H9 (cell line): ENCODE data around the gene HECTD3. TPM values are rescaled to one million over a fixed set of nuclear protein-coding genes. Genes with fewer than 3 reads are reported as not detected.

Source experiments
- DNase-seq: peaks from one replicate; pipeline ENCODE4 v3.0.0-alpha.2; 2017
- H2AFZ ChIP-seq: one replicate; pipeline ENCODE4 v1.6.1; 2013; ENCODE audit warnings: mild to moderate bottlenecking, low read length, control low read depth, moderate library complexity
- H2AK5ac ChIP-seq: 2 replicates; pipeline ENCODE4 v1.6.1; 2013; ENCODE audit warnings: low read length, control low read depth, mixed read lengths; ENCODE audit not compliant: insufficient read length
- H2BK120ac ChIP-seq: one replicate; pipeline ENCODE4 v1.6.1; 2013; ENCODE audit warnings: low read depth, mild to moderate bottlenecking, low read length, control low read depth, inconsistent platforms; ENCODE audit not compliant: poor library complexity, severe bottlenecking
- H2BK12ac ChIP-seq: 2 replicates; pipeline ENCODE4 v1.6.1; 2013; ENCODE audit warnings: low read length, control low read depth, mixed read lengths, low read depth; ENCODE audit not compliant: insufficient read length
- H2BK15ac ChIP-seq: 2 replicates; pipeline ENCODE4 v1.6.1; 2013; ENCODE audit warnings: low read depth, low read length, control low read depth
- H2BK20ac ChIP-seq: one replicate; pipeline ENCODE4 v1.6.1; 2013; ENCODE audit warnings: low read depth, mild to moderate bottlenecking, low read length, control low read depth, inconsistent platforms; ENCODE audit not compliant: poor library complexity, severe bottlenecking
- H2BK5ac ChIP-seq: 2 replicates; pipeline ENCODE4 v1.6.1; 2013; ENCODE audit warnings: low read length, control low read depth, mixed read lengths; ENCODE audit not compliant: insufficient read length
- H3K14ac ChIP-seq: 2 replicates; pipeline ENCODE4 v1.6.1; 2013; ENCODE audit warnings: low read length, control low read depth; ENCODE audit not compliant: insufficient read depth
- H3K18ac ChIP-seq: 2 replicates; pipeline ENCODE4 v1.6.1; 2013; ENCODE audit warnings: low read depth, mild to moderate bottlenecking, mixed read lengths, low read length, control low read depth; ENCODE audit not compliant: insufficient read length
- H3K23ac ChIP-seq: 2 replicates; pipeline ENCODE4 v1.6.1; 2013; ENCODE audit warnings: low read length, control low read depth, mixed read lengths, low read depth; ENCODE audit not compliant: insufficient read length
- H3K23me2 ChIP-seq: 2 replicates; pipeline ENCODE4 v1.6.1; 2013; ENCODE audit warnings: low read depth, mild to moderate bottlenecking, mixed read lengths, low read length, control low read depth; ENCODE audit not compliant: insufficient read length, poor library complexity, severe bottlenecking
- H3K27ac ChIP-seq: 2 replicates; pipeline ENCODE4 v1.5.1; 2013; ENCODE audit warnings: low read length, control low read depth, mixed read lengths, low read depth; ENCODE audit not compliant: insufficient read length
- H3K27me3 ChIP-seq: 2 replicates; pipeline ENCODE4 v1.6.1; 2013; ENCODE audit warnings: low read length, control low read depth, inconsistent platforms; ENCODE audit not compliant: insufficient read depth
- H3K4ac ChIP-seq: 2 replicates; pipeline ENCODE4 v1.6.1; 2013; ENCODE audit warnings: low read depth, mild to moderate bottlenecking, control low read depth, inconsistent platforms, low read length, moderate library complexity
- H3K4me1 ChIP-seq: 2 replicates; pipeline ENCODE4 v1.6.1; 2013; ENCODE audit warnings: low read length, control low read depth, inconsistent platforms; ENCODE audit not compliant: insufficient read depth
- H3K4me2 ChIP-seq: 2 replicates; pipeline ENCODE4 v1.6.1; 2013; ENCODE audit warnings: low read length, control low read depth, mixed read lengths; ENCODE audit not compliant: insufficient read length, insufficient read depth
- H3K56ac ChIP-seq: 2 replicates; pipeline ENCODE4 v1.6.1; 2013; ENCODE audit warnings: low read depth, mild to moderate bottlenecking, mixed read lengths, low read length, control low read depth; ENCODE audit not compliant: insufficient read length
- H3K79me1 ChIP-seq: 2 replicates; pipeline ENCODE4 v1.6.1; 2013; ENCODE audit warnings: low read depth, mild to moderate bottlenecking, moderate library complexity, low read length, control low read depth, inconsistent platforms; ENCODE audit not compliant: insufficient read depth, poor library complexity, severe bottlenecking
- H3K79me2 ChIP-seq: 2 replicates; pipeline ENCODE4 v1.6.1; 2013; ENCODE audit warnings: low read length, control low read depth, inconsistent platforms; ENCODE audit not compliant: insufficient read depth
- H3K9ac ChIP-seq: 2 replicates; pipeline ENCODE4 v1.6.1; 2013; ENCODE audit warnings: low read length, control low read depth, mixed read lengths; ENCODE audit not compliant: insufficient read length; ENCODE audit errors: extremely low read depth
- H3K9me3 ChIP-seq: one replicate; pipeline ENCODE4 v1.6.1; 2013; ENCODE audit warnings: low read depth, low read length, inconsistent platforms; ENCODE audit not compliant: control insufficient read depth
- H3T11ph ChIP-seq: one replicate; pipeline ENCODE4 v1.6.1; 2013; ENCODE audit warnings: mild to moderate bottlenecking, low read length, control low read depth, inconsistent platforms
- H4K20me1 ChIP-seq: one replicate; pipeline ENCODE4 v1.6.1; 2013; ENCODE audit not compliant: control insufficient read depth, insufficient read length, insufficient read depth
- H4K5ac ChIP-seq: 2 replicates; pipeline ENCODE4 v1.6.1; 2013; ENCODE audit warnings: low read depth, mild to moderate bottlenecking, mixed read lengths, low read length, control low read depth; ENCODE audit not compliant: insufficient read length
- H4K8ac ChIP-seq: replicated peaks from 2 replicates; pipeline ENCODE4 v1.6.1; 2013; ENCODE audit warnings: low read length, control low read depth, mixed read lengths, low read depth; ENCODE audit not compliant: insufficient read length
- H4K91ac ChIP-seq: 2 replicates; pipeline ENCODE4 v1.6.1; 2013; ENCODE audit warnings: low read depth, mild to moderate bottlenecking, moderate library complexity, mixed read lengths, low read length, control low read depth; ENCODE audit not compliant: insufficient read length
- H3K27ac Mint-ChIP-seq, 3 experiments: 2 replicates in 2 of 3; 3 replicates in 1 of 3; pipeline ENCODE4 v1.8.0; 2020 to 2021; ENCODE audit warnings: mixed read lengths in 3 of 3, mild to moderate bottlenecking in 1 of 3, moderate library complexity in 1 of 3
- H3K27me3 Mint-ChIP-seq: 2 replicates; pipeline ENCODE4 v1.8.0; 2021; ENCODE audit warnings: low read depth, mild to moderate bottlenecking, moderate library complexity, mixed read lengths
- H3K36me3 Mint-ChIP-seq, 3 experiments: 2 replicates in 2 of 3; 3 replicates in 1 of 3; pipeline ENCODE4 v1.8.0; 2020 to 2021; ENCODE audit warnings: low read depth in 3 of 3, mixed read lengths in 3 of 3; ENCODE audit not compliant: insufficient read depth in 1 of 3
- H3K4me1 Mint-ChIP-seq, 2 experiments: 2 replicates each; pipeline ENCODE4 v1.8.0; 2020; ENCODE audit warnings: mixed read lengths in 2 of 2
- H3K4me3 Mint-ChIP-seq, 2 experiments: 2 replicates in 1 of 2; 3 replicates in 1 of 2; pipeline ENCODE4 v1.8.0; 2020 to 2021; ENCODE audit warnings: mild to moderate bottlenecking in 2 of 2, mixed read lengths in 2 of 2, moderate library complexity in 1 of 2
- H3K9me3 Mint-ChIP-seq, 2 experiments: 2 replicates in 1 of 2; 3 replicates in 1 of 2; pipeline ENCODE4 v1.8.0; 2020; ENCODE audit warnings: mild to moderate bottlenecking in 2 of 2, mixed read lengths in 2 of 2, moderate library complexity in 1 of 2
- WGBS: extraction: QIAGEN DNeasy Blood & Tissue Kit; methylation state at CpG from one replicate; pipeline ENCODE4 v1.1.7; 2013; ENCODE audit warnings: missing lambda C conversion rate, low lambda C conversion rate, mixed read lengths; ENCODE audit not compliant: insufficient read length; ENCODE audit errors: extremely low coverage; 5-methylcytosine and 5-hydroxymethylcytosine counted together
- total RNA-seq: library from RNA; stranded (reverse); gene quantifications from 2 replicates; pipeline ENCODE4 v1.2.1, GENCODE V29; 2021
- TF ChIP-seq, protein P1 (sequence below): fragments of 200-600 bp; sonication (generic); conservative IDR thresholded peaks from 3 replicates; pipeline ENCODE4 v1.8.0; 2021; ENCODE audit warnings: antibody characterized with exemption, mild to moderate bottlenecking

HECTD3 gene
- total RNA-seq, 1 experiment from 2014 or later = 36.0 TPM

DNA sequence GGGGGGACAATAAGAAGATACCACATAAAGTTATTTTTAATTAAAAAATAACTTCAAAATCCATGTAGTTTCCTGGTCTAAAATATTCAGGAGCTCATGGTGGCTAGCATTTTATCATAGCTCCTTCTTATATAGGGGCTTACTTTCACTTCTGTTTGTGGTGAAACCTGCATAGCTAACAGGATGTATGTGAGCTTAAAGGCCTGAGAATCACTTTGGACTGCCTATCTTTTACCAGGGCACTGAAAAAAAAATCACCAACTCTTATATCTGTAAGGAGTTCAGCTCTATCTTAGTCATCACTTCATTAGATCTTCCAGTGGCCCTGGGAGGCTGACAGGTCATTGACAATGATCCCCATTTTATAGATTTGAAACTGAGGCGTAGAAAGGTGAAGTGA lies 22.2 kb upstream of the HECTD3 start:
- WGBS = no CpG with 5 or more reads among the region's 1 CpG
- Histone ChIP-seq H2BK12ac (no peak overlapping the region), H3K23me2 (no peaks in the 10 kb centered on the region), H2BK120ac (no peak overlapping the region), H3K18ac (no peak overlapping the region), H2AK5ac (no peak overlapping the region), H3K79me1 (no peaks in the 10 kb centered on the region), H3K56ac (no peak overlapping the region), H2BK15ac (no peak overlapping the region), H3K9ac (no peak overlapping the region), H3K27ac (no peak overlapping the region), H3K27me3 (no peaks in the 10 kb centered on the region), H4K5ac (no peak overlapping the region), H3K4ac (no peak overlapping the region), H4K8ac (no peak overlapping the region), H3K9me3 (no peaks in the 10 kb centered on the region), H3K4me1 (no peaks in the 10 kb centered on the region), H4K20me1 (no peaks in the 10 kb centered on the region), H3K4me2 (no peak overlapping the region), H2BK20ac (no peak overlapping the region), H3K79me2 (no peaks in the 10 kb centered on the region), H4K91ac (no peak overlapping the region), H2BK5ac (no peak overlapping the region), H3T11ph (no peak overlapping the region), H3K23ac (no peak overlapping the region), H3K14ac (no peak overlapping the region), H2AFZ (no peak overlapping the region)
- no peak for DNase-seq
- Mint-ChIP-seq H3K4me1 (no peaks in the 10 kb centered on the region), H3K9me3 (no peaks in the 10 kb centered on the region), H3K27ac (no peak overlapping the region), H3K36me3 (no peaks in the 10 kb centered on the region), H3K27me3 (no peaks in the 10 kb centered on the region), H3K4me3 (no peak overlapping the region)
- TF ChIP-seq, protein P1, sequence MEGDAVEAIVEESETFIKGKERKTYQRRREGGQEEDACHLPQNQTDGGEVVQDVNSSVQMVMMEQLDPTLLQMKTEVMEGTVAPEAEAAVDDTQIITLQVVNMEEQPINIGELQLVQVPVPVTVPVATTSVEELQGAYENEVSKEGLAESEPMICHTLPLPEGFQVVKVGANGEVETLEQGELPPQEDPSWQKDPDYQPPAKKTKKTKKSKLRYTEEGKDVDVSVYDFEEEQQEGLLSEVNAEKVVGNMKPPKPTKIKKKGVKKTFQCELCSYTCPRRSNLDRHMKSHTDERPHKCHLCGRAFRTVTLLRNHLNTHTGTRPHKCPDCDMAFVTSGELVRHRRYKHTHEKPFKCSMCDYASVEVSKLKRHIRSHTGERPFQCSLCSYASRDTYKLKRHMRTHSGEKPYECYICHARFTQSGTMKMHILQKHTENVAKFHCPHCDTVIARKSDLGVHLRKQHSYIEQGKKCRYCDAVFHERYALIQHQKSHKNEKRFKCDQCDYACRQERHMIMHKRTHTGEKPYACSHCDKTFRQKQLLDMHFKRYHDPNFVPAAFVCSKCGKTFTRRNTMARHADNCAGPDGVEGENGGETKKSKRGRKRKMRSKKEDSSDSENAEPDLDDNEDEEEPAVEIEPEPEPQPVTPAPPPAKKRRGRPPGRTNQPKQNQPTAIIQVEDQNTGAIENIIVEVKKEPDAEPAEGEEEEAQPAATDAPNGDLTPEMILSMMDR = no peak
